ENCODE results near the gene ENO3. TPM values are rescaled to one million over a fixed set of nuclear protein-coding genes. Genes with fewer than 3 reads are reported as not detected.

ENO3 gene
- total RNA-seq, 1 donor from 2014 or later: 9.8 TPM

GRCh38 chr17:4980644-4981216, 29.8 kb downstream of the ENO3 start:
- Mint-ChIP-seq H3K36me3 (ENCODE audit: low read depth) (peaks cover 20% of the 10 kb centered on the region), H3K27me3 (ENCODE audit: low read depth) (no peaks in the 10 kb centered on the region), H3K4me1 (ENCODE audit: low read depth) (peaks cover 8% of the 10 kb centered on the region), H3K4me3 (ENCODE audit: unreplicated experiment) (no peak overlapping the region), H3K9me3 (ENCODE audit: low read depth) (no peaks in the 10 kb centered on the region), H3K27ac (ENCODE audit: unreplicated experiment) (peak overlapping the region; percentile 47)
- no peak for DNase-seq (ENCODE audit: low spot score)
- TF ChIP-seq CTCF (IDR thresholded peaks at IDR 0.05): peak; percentile 83

GRCh38 chr17:4982305-4982704, 31.4 kb downstream of the ENO3 start:
- TF ChIP-seq CTCF (IDR thresholded peaks at IDR 0.05): no peak
- no peak for DNase-seq (ENCODE audit: low spot score)
- Mint-ChIP-seq H3K4me1 (ENCODE audit: low read depth) (peaks cover 19% of the 10 kb centered on the region), H3K36me3 (ENCODE audit: low read depth) (peaks cover 20% of the 10 kb centered on the region), H3K27me3 (ENCODE audit: low read depth) (no peaks in the 10 kb centered on the region), H3K9me3 (ENCODE audit: low read depth) (no peaks in the 10 kb centered on the region), H3K27ac (ENCODE audit: unreplicated experiment) (no peak overlapping the region), H3K4me3 (ENCODE audit: unreplicated experiment) (no peak overlapping the region)

GRCh38 chr17:4986403-4986802, 35.5 kb downstream of the ENO3 start:
- no peaks in the 10 kb centered on the region for H3K27me3 Mint-ChIP-seq (ENCODE audit: low read depth)
- peaks cover 6% of the 10 kb centered on the region for H3K36me3 Mint-ChIP-seq (ENCODE audit: low read depth)
- no peak for TF ChIP-seq CTCF (IDR thresholded peaks at IDR 0.05)
- H3K27ac Mint-ChIP-seq (ENCODE audit: unreplicated experiment): peak overlapping the region; percentile 78
- no peaks in the 10 kb centered on the region for H3K9me3 Mint-ChIP-seq (ENCODE audit: low read depth)
- H3K4me3 Mint-ChIP-seq (ENCODE audit: unreplicated experiment): peak overlapping the region; percentile 88
- H3K4me1 Mint-ChIP-seq (ENCODE audit: low read depth): peaks cover 34% of the 10 kb centered on the region
- no peak for DNase-seq (ENCODE audit: low spot score)

- peaks cover 6% of the 10 kb centered on the region for H3K36me3 Mint-ChIP-seq (ENCODE audit: low read depth)
- H3K4me3 Mint-ChIP-seq (ENCODE audit: unreplicated experiment): peak within 1 kb of the TSS; percentile 88
- no peak for DNase-seq (ENCODE audit: low spot score)
- H3K4me1 Mint-ChIP-seq (ENCODE audit: low read depth): peaks cover 34% of the 10 kb centered on the region
- H3K9me3 Mint-ChIP-seq (ENCODE audit: low read depth): no peaks in the 10 kb centered on the region
- peak; percentile 94 for TF ChIP-seq CTCF (IDR thresholded peaks at IDR 0.05)
- peak within 1 kb of the TSS; percentile 86 for H3K27ac Mint-ChIP-seq (ENCODE audit: unreplicated experiment)
- no peaks in the 10 kb centered on the region for H3K27me3 Mint-ChIP-seq (ENCODE audit: low read depth)
Observed at GRCh38 chr17:4986951-4987766, 36.2 kb downstream of the ENO3 start, which contains the start of gene CAMTA2. Gene CAMTA2, minus strand, starts transcription at chr17:4987675. Its CDS starts 1,453 bp downstream, at chr17:4986222.

- Mint-ChIP-seq H3K27me3 (ENCODE audit: low read depth) (no peaks in the 10 kb centered on the region), H3K4me1 (ENCODE audit: low read depth) (peaks cover 34% of the 10 kb centered on the region), H3K27ac (ENCODE audit: unreplicated experiment) (peak overlapping the region; percentile 86), H3K9me3 (ENCODE audit: low read depth) (no peaks in the 10 kb centered on the region), H3K4me3 (ENCODE audit: unreplicated experiment) (peak overlapping the region; percentile 88), H3K36me3 (ENCODE audit: low read depth) (no peaks in the 10 kb centered on the region)
- no peak for DNase-seq (ENCODE audit: low spot score)
- TF ChIP-seq CTCF (IDR thresholded peaks at IDR 0.05): no peak
Observed at GRCh38 chr17:4987767-4988567, 37.0 kb downstream of the ENO3 start.
